Measurements from ENCODE around the gene PLCH1. TPM values are rescaled to one million over a fixed set of nuclear protein-coding genes. Genes with fewer than 3 reads are reported as not detected.
A peak's percentile ranks its signal among the peaks of the same experiment; 100 is the strongest.

The PLCH1 gene
- total and polyA plus RNA-seq, 2 donors (not counting 1 experiment from before 2014, with no cell fraction given) = under 0.01 to 0.03 TPM

DNA sequence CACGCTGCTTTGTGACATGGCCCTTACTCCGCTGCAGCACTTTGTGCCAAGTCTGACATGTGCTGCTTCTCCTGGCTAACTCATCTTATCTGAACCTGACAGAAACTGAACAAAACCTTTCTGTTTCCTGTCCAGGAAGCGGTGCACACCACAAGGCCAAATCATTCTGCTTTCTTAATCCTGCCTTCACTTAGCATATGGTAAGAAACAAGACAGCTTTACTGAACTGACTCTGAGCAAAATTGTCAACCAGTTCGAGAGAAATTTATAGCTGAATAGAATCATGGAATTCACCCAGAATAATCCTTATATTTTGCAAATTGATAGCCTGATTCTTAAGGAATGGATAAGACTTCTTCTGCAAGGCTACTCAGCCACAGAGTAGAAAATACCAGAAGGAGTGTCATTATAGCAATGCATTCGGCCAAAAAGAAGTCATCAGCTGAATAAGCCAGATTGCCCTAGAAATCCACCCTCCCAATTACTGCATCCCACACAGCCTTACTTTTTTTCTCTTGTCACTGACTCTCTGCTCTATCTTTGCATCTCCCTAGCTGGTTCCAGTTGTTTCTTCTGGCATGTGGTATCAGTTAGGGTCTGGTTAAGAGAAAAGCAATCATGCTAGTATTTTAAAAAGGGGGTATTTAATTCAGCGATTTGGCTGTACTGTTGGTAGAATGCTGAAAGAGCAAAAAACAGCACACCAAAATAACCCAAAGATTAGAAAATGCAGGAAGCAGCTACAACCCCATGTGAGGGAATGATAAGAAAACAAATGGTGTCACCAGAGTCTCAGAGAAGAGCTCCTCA, 409.8 kb downstream of the PLCH1 start:
- no peak overlapping the region for H3K9ac ChIP-seq (ENCODE audit: insufficient read depth, low read length)
- H3K27ac ChIP-seq (ENCODE audit: insufficient read depth, low read length) = no peak overlapping the region
- H2AFZ ChIP-seq (ENCODE audit: low read length) = no peak overlapping the region
- H3K27me3 ChIP-seq (ENCODE audit: control insufficient read depth, insufficient read depth, low read length) = no peaks in the 10 kb centered on the region
- no peak overlapping the region for H3K4me2 ChIP-seq (ENCODE audit: extremely low read depth, insufficient read depth, low read length)
- DNase-seq (ENCODE audit: low read depth in 2 of 2) = peak in 1 of 2 donors; percentile 11
- H3K9me3 ChIP-seq (ENCODE audit: control insufficient read depth, insufficient read depth, low read depth, low read length) = no peaks in the 10 kb centered on the region
- H3K79me2 ChIP-seq (ENCODE audit: control insufficient read depth, insufficient read depth, low read length) = no peaks in the 10 kb centered on the region
- TF ChIP-seq, protein P1, sequence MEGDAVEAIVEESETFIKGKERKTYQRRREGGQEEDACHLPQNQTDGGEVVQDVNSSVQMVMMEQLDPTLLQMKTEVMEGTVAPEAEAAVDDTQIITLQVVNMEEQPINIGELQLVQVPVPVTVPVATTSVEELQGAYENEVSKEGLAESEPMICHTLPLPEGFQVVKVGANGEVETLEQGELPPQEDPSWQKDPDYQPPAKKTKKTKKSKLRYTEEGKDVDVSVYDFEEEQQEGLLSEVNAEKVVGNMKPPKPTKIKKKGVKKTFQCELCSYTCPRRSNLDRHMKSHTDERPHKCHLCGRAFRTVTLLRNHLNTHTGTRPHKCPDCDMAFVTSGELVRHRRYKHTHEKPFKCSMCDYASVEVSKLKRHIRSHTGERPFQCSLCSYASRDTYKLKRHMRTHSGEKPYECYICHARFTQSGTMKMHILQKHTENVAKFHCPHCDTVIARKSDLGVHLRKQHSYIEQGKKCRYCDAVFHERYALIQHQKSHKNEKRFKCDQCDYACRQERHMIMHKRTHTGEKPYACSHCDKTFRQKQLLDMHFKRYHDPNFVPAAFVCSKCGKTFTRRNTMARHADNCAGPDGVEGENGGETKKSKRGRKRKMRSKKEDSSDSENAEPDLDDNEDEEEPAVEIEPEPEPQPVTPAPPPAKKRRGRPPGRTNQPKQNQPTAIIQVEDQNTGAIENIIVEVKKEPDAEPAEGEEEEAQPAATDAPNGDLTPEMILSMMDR (conservative IDR thresholded peaks at IDR 0.05 in 1 of 2, IDR thresholded peaks at IDR 0.05 in 1 of 2; ENCODE audit: low read depth in 1 of 2, low read length in 2 of 2) = no peak
- TF ChIP-seq EZH2 (IDR thresholded peaks at IDR 0.05; ENCODE audit: low read length, missing control alignments) = no peak
- no peak overlapping the region for H3K4me3 ChIP-seq (replicated peaks in 1 of 4; ENCODE audit: control extremely low read depth in 1 of 4, insufficient read depth in 1 of 4, low read depth in 3 of 4, low read length in 4 of 4)
- H3K36me3 ChIP-seq (ENCODE audit: control insufficient read depth, insufficient read depth, low read length) = no peaks in the 10 kb centered on the region
- H4K20me1 ChIP-seq (ENCODE audit: control insufficient read depth, extremely low read depth, insufficient read depth, low read length) = no peaks in the 10 kb centered on the region
- H3K4me1 ChIP-seq (ENCODE audit: control insufficient read depth, extremely low read depth, insufficient read depth, low read length) = no peaks in the 10 kb centered on the region

DNA sequence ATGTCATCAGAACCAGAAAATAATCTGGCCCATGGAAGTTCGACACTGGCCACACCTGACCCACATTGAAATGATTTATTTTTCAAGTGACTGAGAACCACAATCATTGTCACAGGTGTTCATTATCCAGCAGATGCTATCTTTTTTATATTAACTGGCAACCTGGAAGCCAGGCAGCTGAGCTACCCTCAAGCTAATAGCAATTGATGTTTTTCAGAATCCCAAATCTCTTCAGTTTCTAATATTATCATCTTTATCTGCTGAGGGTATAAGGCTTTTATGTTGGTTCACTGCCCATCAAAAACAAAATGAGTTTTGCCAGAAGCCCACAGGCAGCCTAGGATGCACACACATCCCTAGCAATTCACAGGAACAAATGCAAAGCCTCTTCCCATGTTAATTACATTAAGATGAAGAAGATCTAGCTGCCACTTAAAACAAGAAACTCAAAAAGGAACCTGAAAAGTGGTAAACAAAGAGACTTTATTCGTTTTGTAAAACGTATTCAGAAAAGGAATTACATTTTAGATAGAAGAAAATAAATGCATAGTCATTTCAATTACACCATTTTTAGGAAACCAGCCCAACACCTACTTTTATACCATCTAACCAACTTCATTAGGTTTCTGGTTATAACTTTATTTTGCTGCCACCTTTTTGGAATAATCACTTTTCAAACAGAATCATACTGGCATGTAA, 410.5 kb downstream of the PLCH1 start:
- H3K4me3 ChIP-seq (replicated peaks in 1 of 4; ENCODE audit: control extremely low read depth in 1 of 4, insufficient read depth in 1 of 4, low read depth in 3 of 4, low read length in 4 of 4) = no peak overlapping the region
- H4K20me1 ChIP-seq (ENCODE audit: control insufficient read depth, extremely low read depth, insufficient read depth, low read length) = no peaks in the 10 kb centered on the region
- no peak overlapping the region for H3K9ac ChIP-seq (ENCODE audit: insufficient read depth, low read length)
- DNase-seq (ENCODE audit: low read depth in 2 of 2) = no peak
- no peak for TF ChIP-seq EZH2 (IDR thresholded peaks at IDR 0.05; ENCODE audit: low read length, missing control alignments)
- TF ChIP-seq, protein P1 (conservative IDR thresholded peaks at IDR 0.05 in 1 of 2, IDR thresholded peaks at IDR 0.05 in 1 of 2; ENCODE audit: low read depth in 1 of 2, low read length in 2 of 2) = no peak
- no peaks in the 10 kb centered on the region for H3K27me3 ChIP-seq (ENCODE audit: control insufficient read depth, insufficient read depth, low read length)
- no peaks in the 10 kb centered on the region for H3K4me1 ChIP-seq (ENCODE audit: control insufficient read depth, extremely low read depth, insufficient read depth, low read length)
- H3K9me3 ChIP-seq (ENCODE audit: control insufficient read depth, insufficient read depth, low read depth, low read length) = no peaks in the 10 kb centered on the region
- H3K4me2 ChIP-seq (ENCODE audit: extremely low read depth, insufficient read depth, low read length) = no peak overlapping the region
- H3K79me2 ChIP-seq (ENCODE audit: control insufficient read depth, insufficient read depth, low read length) = no peaks in the 10 kb centered on the region
- no peak overlapping the region for H3K27ac ChIP-seq (ENCODE audit: insufficient read depth, low read length)
- H2AFZ ChIP-seq (ENCODE audit: low read length) = no peak overlapping the region
- no peaks in the 10 kb centered on the region for H3K36me3 ChIP-seq (ENCODE audit: control insufficient read depth, insufficient read depth, low read length)

DNA sequence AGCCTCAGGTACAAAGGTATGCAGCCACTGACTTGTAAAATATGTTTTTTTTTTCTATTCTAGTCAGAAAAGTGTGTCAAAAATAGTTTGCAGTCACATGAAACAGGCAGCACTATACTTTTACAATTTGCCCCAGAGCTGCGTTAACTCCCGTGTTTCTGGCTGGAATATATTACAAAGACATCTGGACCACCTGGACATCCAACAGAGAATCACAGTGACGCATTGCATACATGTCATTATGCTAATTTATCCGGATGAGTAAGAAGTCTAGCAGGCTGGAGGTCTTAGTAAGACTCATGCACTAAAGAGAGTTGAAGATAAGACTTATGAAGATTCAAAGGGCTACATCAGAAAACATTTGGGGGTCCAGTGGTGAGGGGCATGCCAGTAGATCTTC, 412.2 kb downstream of the PLCH1 start:
- Histone ChIP-seq H3K79me2 (ENCODE audit: control insufficient read depth, insufficient read depth, low read length) (no peaks in the 10 kb centered on the region), H3K4me3 (replicated peaks in 1 of 4; ENCODE audit: control extremely low read depth in 1 of 4, insufficient read depth in 1 of 4, low read depth in 3 of 4, low read length in 4 of 4) (no peak overlapping the region), H3K27me3 (ENCODE audit: control insufficient read depth, insufficient read depth, low read length) (no peaks in the 10 kb centered on the region), H2AFZ (ENCODE audit: low read length) (no peak overlapping the region), H3K36me3 (ENCODE audit: control insufficient read depth, insufficient read depth, low read length) (no peaks in the 10 kb centered on the region), H3K27ac (ENCODE audit: insufficient read depth, low read length) (no peak overlapping the region), H3K4me2 (ENCODE audit: extremely low read depth, insufficient read depth, low read length) (no peak overlapping the region), H3K9ac (ENCODE audit: insufficient read depth, low read length) (no peak overlapping the region), H3K9me3 (ENCODE audit: control insufficient read depth, insufficient read depth, low read depth, low read length) (no peaks in the 10 kb centered on the region), H3K4me1 (ENCODE audit: control insufficient read depth, extremely low read depth, insufficient read depth, low read length) (no peaks in the 10 kb centered on the region), H4K20me1 (ENCODE audit: control insufficient read depth, extremely low read depth, insufficient read depth, low read length) (no peaks in the 10 kb centered on the region)
- peak in 1 of 2 donors; percentile 37 for DNase-seq (ENCODE audit: low read depth in 2 of 2)
- TF ChIP-seq, protein P1 (conservative IDR thresholded peaks at IDR 0.05 in 1 of 2, IDR thresholded peaks at IDR 0.05 in 1 of 2; ENCODE audit: low read depth in 1 of 2, low read length in 2 of 2) = no peak
- TF ChIP-seq EZH2 (IDR thresholded peaks at IDR 0.05; ENCODE audit: low read length, missing control alignments) = no peak
